Right atrium auricular region (tissue), 2 donors: ENCODE results near the gene DUSP15. TPM values are rescaled to one million over a fixed set of nuclear protein-coding genes. Genes with fewer than 3 reads are reported as not detected.

Source experiments
- DNase-seq: peaks from one replicate; pipeline ENCODE4 v3.0.0-alpha.2; 2019; ENCODE audit warnings: low spot score
- H3K27ac ChIP-seq, 2 donors: fragments of 200-600 bp; sonication (generic); 1 replicate in 1 of 2; 2 replicates in 1 of 2; pipeline ENCODE4 v1.5.1; 2016 to 2019
- H3K27me3 ChIP-seq, 2 donors: fragments of 200-600 bp; sonication (generic); one replicate each; pipeline versions ENCODE4 v1.5.1 to v1.6.0; 2017 to 2019
- H3K36me3 ChIP-seq: fragments of 200-600 bp; sonication (generic); one replicate; pipeline ENCODE4 v1.5.1; 2016
- H3K4me1 ChIP-seq, 2 donors: fragments of 200-600 bp; sonication (generic); one replicate each; pipeline versions ENCODE4 v1.5.1 to v1.6.0; 2017 to 2019
- H3K4me3 ChIP-seq, 2 donors: fragments of 200-600 bp; sonication (generic); 1 replicate in 1 of 2; 2 replicates in 1 of 2; pipeline ENCODE4 v1.5.1; 2017 to 2019; ENCODE audit warnings: mild to moderate bottlenecking in 1 of 2, moderate library complexity in 1 of 2
- H3K9me3 ChIP-seq, 2 donors: fragments of 200-600 bp; sonication (generic); one replicate each; pipeline ENCODE4 v1.5.1; 2019
- CTCF ChIP-seq, 2 donors: fragments of 200-600 bp; sonication (generic); IDR thresholded peaks; one replicate each; pipeline ENCODE4 v1.5.1; 2019; ENCODE audit warnings: antibody characterized with exemption in 2 of 2
- total RNA-seq, 2 donors: library from RNA; depleted of rRNA; stranded (reverse); fragments of >200 nt; gene quantifications; one replicate each; pipeline ENCODE4 v1.1.0, GENCODE V29; 2016

DUSP15 gene
- total RNA-seq, 2 donors from 2014 or later: 8.8 to 11.6 TPM

GRCh38 chr20:31827059-31827458, 43.3 kb downstream of the DUSP15 start:
- TF ChIP-seq CTCF (IDR thresholded peaks at IDR 0.05): no peak
- no peaks in the 10 kb centered on the region for H3K27me3 ChIP-seq
- H3K4me1 ChIP-seq: peaks cover 0 to 10% of the 10 kb centered on the region in 2 donors
- H3K27ac ChIP-seq: no peak overlapping the region
- no peaks in the 10 kb centered on the region for H3K9me3 ChIP-seq
- no peak for DNase-seq
- no peaks in the 10 kb centered on the region for H3K36me3 ChIP-seq
- H3K4me3 ChIP-seq: no peak overlapping the region

GRCh38 chr20:31826074-31826473, 44.3 kb downstream of the DUSP15 start:
- Histone ChIP-seq H3K27me3 (no peaks in the 10 kb centered on the region), H3K9me3 (no peaks in the 10 kb centered on the region), H3K4me3 (no peak overlapping the region), H3K36me3 (no peaks in the 10 kb centered on the region), H3K27ac (no peak overlapping the region), H3K4me1 (peaks cover 0 to 10% of the 10 kb centered on the region in 2 donors)
- no peak for TF ChIP-seq CTCF (IDR thresholded peaks at IDR 0.05)
- no peak for DNase-seq

- H3K27me3 ChIP-seq: no peaks in the 10 kb centered on the region
- H3K4me1 ChIP-seq: peaks cover 0 to 10% of the 10 kb centered on the region in 2 donors
- H3K27ac ChIP-seq: no peak overlapping the region
- DNase-seq: no peak
- H3K4me3 ChIP-seq: no peak overlapping the region
- no peaks in the 10 kb centered on the region for H3K36me3 ChIP-seq
- TF ChIP-seq CTCF (IDR thresholded peaks at IDR 0.05): no peak
- no peaks in the 10 kb centered on the region for H3K9me3 ChIP-seq
Measured at GRCh38 chr20:31824554-31825313, 45.6 kb downstream of the DUSP15 start.

GRCh38 chr20:31824125-31824485, 46.2 kb downstream of the DUSP15 start:
- Histone ChIP-seq H3K36me3 (no peaks in the 10 kb centered on the region), H3K27me3 (no peaks in the 10 kb centered on the region), H3K9me3 (no peaks in the 10 kb centered on the region), H3K4me3 (no peak overlapping the region), H3K27ac (no peak overlapping the region), H3K4me1 (peaks cover 0 to 10% of the 10 kb centered on the region in 2 donors)
- TF ChIP-seq CTCF (IDR thresholded peaks at IDR 0.05): no peak
- no peak for DNase-seq

GRCh38 chr20:31823360-31824124, 46.8 kb downstream of the DUSP15 start:
- H3K4me1 ChIP-seq: peaks cover 0 to 10% of the 10 kb centered on the region in 2 donors
- TF ChIP-seq CTCF (IDR thresholded peaks at IDR 0.05): no peak
- no peaks in the 10 kb centered on the region for H3K9me3 ChIP-seq
- H3K4me3 ChIP-seq: no peak overlapping the region
- DNase-seq: no peak
- H3K27ac ChIP-seq: no peak overlapping the region
- no peaks in the 10 kb centered on the region for H3K27me3 ChIP-seq
- no peaks in the 10 kb centered on the region for H3K36me3 ChIP-seq
